ENCODE results near the gene GIT1.
"Not testable (repeated sequence)": the region's sequence is repeated elsewhere in the genome, so short reads cannot be mapped to it uniquely, and the experiment has no call there.

GIT1 gene

GRCh38 chr17:29567554-29568330 is 21.7 kb downstream of the GIT1 start:
- peak; percentile 76 for DNase-seq (ENCODE audit: low spot score)

GRCh38 chr17:29567304-29567553 is 22.2 kb downstream of the GIT1 start:
- no peak for DNase-seq (ENCODE audit: low spot score)

- peak; percentile 51 for DNase-seq (ENCODE audit: low spot score)
Measured at GRCh38 chr17:29566473-29567303, 22.8 kb downstream of the GIT1 start, which contains the start of gene ABHD15. TSS of gene ABHD15 (minus strand) at chr17:29567037. CDS start at chr17:29566966, 71 bp downstream.

- DNase-seq (ENCODE audit: low spot score): peak; percentile 56
Measured at GRCh38 chr17:29565643-29566472, 23.6 kb downstream of the GIT1 start.

GRCh38 chr17:29563816-29564215 is 25.6 kb downstream of the GIT1 start:
- DNase-seq (ENCODE audit: low spot score): no peak

- no peak for DNase-seq (ENCODE audit: low spot score)
Measured at GRCh38 chr17:29562615-29563014, 26.8 kb downstream of the GIT1 start.

- DNase-seq (ENCODE audit: low spot score): no peak
Measured at GRCh38 chr17:29561554-29562517, 27.6 kb downstream of the GIT1 start.

- no peak for DNase-seq (ENCODE audit: low spot score)
Measured at GRCh38 chr17:29560316-29560715, 29.1 kb downstream of the GIT1 start.

- DNase-seq (ENCODE audit: low spot score): no peak
Measured at GRCh38 chr17:29559640-29560039, 29.8 kb downstream of the GIT1 start.

GRCh38 chr17:29558139-29558538 is 31.3 kb downstream of the GIT1 start:
- DNase-seq (ENCODE audit: low spot score): not testable (repeated sequence)

- no peak for DNase-seq (ENCODE audit: low spot score)
Measured at GRCh38 chr17:29557739-29558116, 31.7 kb downstream of the GIT1 start.

GRCh38 chr17:29557085-29557738 is 32.2 kb downstream of the GIT1 start:
- DNase-seq (ENCODE audit: low spot score): no peak

- no peak for DNase-seq (ENCODE audit: low spot score)
Measured at GRCh38 chr17:29555840-29556239, 33.6 kb downstream of the GIT1 start.

GRCh38 chr17:29549177-29549923 is 40.1 kb downstream of the GIT1 start:
- DNase-seq (ENCODE audit: low spot score): peak; percentile 12

- no peak for DNase-seq (ENCODE audit: low spot score)
Measured at GRCh38 chr17:29546830-29547229, 42.6 kb downstream of the GIT1 start.

- no peak for DNase-seq (ENCODE audit: low spot score)
Measured at GRCh38 chr17:29546085-29546484, 43.4 kb downstream of the GIT1 start.

GRCh38 chr17:29544066-29544465 is 45.4 kb downstream of the GIT1 start:
- DNase-seq (ENCODE audit: low spot score): no peak

GRCh38 chr17:29533976-29534375 is 55.5 kb downstream of the GIT1 start:
- no peak for DNase-seq (ENCODE audit: low spot score)

- DNase-seq (ENCODE audit: low spot score): no peak
Measured at GRCh38 chr17:29526322-29526721, 63.1 kb downstream of the GIT1 start.

- no peak for DNase-seq (ENCODE audit: low spot score)
Measured at GRCh38 chr17:29524692-29525091, 64.8 kb downstream of the GIT1 start.
